Stimulated activated CD8-positive, alpha-beta memory T cell treated with anti-CD3 and anti-CD28 coated beads, Interleukin-4, amount 100 ng/mL, for 1 hour (primary cell): Measurements from ENCODE around the gene NELFA.
"Not testable (repeated sequence)": the region's sequence is repeated elsewhere in the genome, so short reads cannot be mapped to it uniquely, and the experiment has no call there.

Experiments
- DNase-seq, 2 donors: peaks; one replicate each; pipeline ENCODE4 v3.0.0-alpha.2; 2020; ENCODE audit warnings: low read depth in 2 of 2, low spot score in 1 of 2

NELFA gene

GRCh38 chr4:2040391-2041238 lies 31.8 kb upstream of the NELFA start:
- no peak for DNase-seq

GRCh38 chr4:2036866-2037265 lies 28.1 kb upstream of the NELFA start:
- no peak for DNase-seq

GRCh38 chr4:2036327-2036726 lies 27.6 kb upstream of the NELFA start:
- DNase-seq, result no peak

GRCh38 chr4:2031161-2031560 lies 22.4 kb upstream of the NELFA start:
- DNase-seq, result not testable (repeated sequence)

GRCh38 chr4:2027120-2027519 lies 18.3 kb upstream of the NELFA start:
- not testable (repeated sequence) for DNase-seq

GRCh38 chr4:2025817-2026216 lies 17.0 kb upstream of the NELFA start:
- DNase-seq, result no peak

GRCh38 chr4:2024683-2025082 lies 15.9 kb upstream of the NELFA start:
- no peak for DNase-seq

- DNase-seq, result not testable (repeated sequence)
These were observed 12.7 kb upstream of the NELFA start for GRCh38 chr4:2021358-2022018.

- no peak for DNase-seq
These were observed 6.2 kb upstream of the NELFA start for GRCh38 chr4:2015008-2015407.

GRCh38 chr4:2011583-2011982 lies 2.8 kb upstream of the NELFA start:
- no peak for DNase-seq

GRCh38 chr4:2009651-2010233 lies 968 bp upstream of the NELFA start:
- peak in 1 of 2 donors; percentile 29 for DNase-seq

GRCh38 chr4:2008671-2008920 lies 178 bp downstream of the NELFA start:
- no peak for DNase-seq

- no peak for DNase-seq
These were observed 737 bp downstream of the NELFA start for GRCh38 chr4:2007804-2008670.

- no peak for DNase-seq
These were observed 1.7 kb downstream of the NELFA start for GRCh38 chr4:2006956-2007653.

GRCh38 chr4:2006367-2006766 lies 2.4 kb downstream of the NELFA start:
- DNase-seq, result no peak

GRCh38 chr4:2003361-2003760 lies 5.4 kb downstream of the NELFA start:
- DNase-seq, result not testable (repeated sequence)

GRCh38 chr4:1999308-1999707 lies 9.5 kb downstream of the NELFA start:
- DNase-seq, result not testable (repeated sequence)

GRCh38 chr4:1998296-1998695 lies 10.5 kb downstream of the NELFA start:
- DNase-seq, result no peak

GRCh38 chr4:1997712-1998111 lies 11.1 kb downstream of the NELFA start:
- no peak for DNase-seq

GRCh38 chr4:1996866-1997611 lies 11.7 kb downstream of the NELFA start:
- no peak for DNase-seq
